Kidney glomerular epithelial cell (primary cell): Measurements from ENCODE around the gene PRR33.
"Not testable (repeated sequence)": the region's sequence is repeated elsewhere in the genome, so short reads cannot be mapped to it uniquely, and the experiment has no call there.

ENCODE experiments used
- DNase-seq: peaks from one replicate; lab custom pipeline; 2025; lab: John Stamatoyannopoulos, UW

The PRR33 gene

DNA sequence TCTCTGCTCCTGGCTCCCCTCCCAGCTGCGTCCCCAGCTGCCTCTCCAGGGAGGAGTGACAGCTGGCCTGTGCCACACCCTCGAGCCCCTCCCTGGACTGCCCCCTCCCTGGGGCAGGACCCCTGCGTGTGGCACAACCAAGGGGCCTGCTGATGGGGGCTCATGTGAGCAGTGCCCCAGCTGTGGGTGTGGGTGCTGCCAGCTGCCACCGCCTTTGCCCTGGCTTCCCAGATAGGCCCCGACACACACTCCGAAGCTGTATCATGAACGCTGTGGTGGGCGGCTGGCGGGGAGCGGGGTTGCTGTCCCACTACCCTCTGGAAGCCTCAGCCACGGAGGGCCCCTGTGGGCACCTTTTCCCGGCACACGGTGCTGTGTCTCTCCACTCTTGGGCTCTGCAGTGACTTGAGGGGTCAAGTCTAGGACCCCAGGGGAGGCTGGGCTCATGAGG lies 15.8 kb downstream of the PRR33 start:
- not testable (repeated sequence) for DNase-seq

DNA sequence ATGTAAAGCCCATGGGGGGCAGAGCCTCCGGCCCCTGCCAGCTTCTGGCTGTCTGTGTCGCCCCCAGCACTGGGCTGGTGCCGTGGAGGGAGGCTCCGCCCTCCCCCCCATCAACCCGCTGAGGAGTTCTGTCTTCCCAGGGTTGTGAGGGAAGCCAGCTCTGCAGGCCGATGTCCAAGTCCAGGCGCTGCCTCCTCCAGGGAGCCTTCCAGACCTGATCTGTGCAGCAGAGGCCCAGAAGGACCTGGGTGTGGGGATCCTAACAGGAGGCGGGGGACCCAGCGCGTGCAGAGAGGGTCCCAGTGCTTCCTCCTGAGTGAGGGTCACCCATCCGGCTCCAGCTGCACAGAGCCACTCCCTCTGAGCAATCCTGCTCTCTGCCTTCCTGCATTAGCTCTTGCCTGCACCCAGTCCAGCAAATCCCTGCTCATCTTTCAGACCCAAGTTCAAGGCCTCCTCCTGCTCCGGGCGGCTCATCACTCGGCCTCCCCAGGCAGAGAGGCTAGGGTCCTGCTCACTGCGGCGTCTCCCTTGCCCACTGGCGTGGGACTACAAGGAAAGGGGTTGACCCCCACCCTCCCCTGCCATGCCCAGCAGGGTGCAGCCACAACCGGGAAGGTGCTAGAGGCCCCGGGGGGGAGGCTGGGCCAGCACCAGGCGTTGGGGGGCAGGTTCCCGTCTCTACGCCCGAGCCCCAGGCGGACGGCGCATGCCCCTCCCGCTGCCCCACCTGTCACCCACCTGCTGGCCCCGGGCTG lies 16.4 kb downstream of the PRR33 start:
- DNase-seq: no peak

DNA sequence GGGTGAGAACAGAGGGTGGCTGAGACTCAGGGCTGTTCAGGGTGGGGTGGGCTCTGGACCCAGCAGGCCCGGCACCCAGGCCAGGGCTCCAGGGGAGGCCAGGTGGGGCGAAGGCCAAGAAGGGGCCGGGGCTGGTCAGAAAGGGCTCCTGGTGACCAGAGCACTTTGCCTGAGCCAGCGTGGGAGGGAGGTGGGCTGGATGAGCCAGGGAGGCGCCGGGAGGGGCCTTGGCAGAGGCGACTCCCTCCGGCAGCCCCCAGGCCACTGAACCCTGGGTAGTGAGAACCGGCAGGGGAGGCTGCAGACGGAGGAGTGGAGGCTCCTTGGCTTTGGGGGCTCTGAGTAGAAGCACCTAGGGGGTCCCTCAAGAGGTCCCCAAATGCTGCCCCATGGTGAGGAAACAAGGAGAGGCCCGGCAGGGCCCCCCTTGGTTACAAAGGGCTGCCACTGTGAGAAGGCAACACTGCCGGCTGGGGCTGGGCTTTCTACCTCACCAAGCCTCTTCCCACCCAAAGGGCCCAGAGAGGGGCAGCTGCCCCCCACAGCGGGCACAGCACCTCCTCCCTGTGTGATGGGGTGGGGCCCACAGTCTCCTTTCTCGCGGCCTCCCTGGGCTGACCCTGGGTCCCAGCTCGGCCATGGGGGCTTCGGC lies 17.1 kb downstream of the PRR33 start:
- DNase-seq: not testable (repeated sequence)

DNA sequence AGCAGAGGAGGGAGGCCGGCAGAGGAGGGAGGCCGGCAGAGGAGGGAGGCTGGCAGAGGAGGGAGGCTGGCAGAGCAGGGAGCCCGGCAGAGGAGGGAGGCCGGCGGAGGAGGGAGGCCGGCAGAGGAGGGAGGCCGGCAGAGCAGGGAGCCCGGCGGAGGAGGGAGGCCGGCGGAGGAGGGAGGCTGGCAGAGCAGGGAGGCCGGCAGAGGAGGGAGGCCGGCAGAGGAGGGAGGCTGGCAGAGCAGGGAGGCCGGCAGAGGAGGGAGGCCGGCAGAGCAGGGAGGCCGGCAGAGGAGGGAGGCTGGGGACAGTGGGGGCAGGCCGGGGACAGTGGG lies 17.9 kb downstream of the PRR33 start:
- not testable (repeated sequence) for DNase-seq

DNA sequence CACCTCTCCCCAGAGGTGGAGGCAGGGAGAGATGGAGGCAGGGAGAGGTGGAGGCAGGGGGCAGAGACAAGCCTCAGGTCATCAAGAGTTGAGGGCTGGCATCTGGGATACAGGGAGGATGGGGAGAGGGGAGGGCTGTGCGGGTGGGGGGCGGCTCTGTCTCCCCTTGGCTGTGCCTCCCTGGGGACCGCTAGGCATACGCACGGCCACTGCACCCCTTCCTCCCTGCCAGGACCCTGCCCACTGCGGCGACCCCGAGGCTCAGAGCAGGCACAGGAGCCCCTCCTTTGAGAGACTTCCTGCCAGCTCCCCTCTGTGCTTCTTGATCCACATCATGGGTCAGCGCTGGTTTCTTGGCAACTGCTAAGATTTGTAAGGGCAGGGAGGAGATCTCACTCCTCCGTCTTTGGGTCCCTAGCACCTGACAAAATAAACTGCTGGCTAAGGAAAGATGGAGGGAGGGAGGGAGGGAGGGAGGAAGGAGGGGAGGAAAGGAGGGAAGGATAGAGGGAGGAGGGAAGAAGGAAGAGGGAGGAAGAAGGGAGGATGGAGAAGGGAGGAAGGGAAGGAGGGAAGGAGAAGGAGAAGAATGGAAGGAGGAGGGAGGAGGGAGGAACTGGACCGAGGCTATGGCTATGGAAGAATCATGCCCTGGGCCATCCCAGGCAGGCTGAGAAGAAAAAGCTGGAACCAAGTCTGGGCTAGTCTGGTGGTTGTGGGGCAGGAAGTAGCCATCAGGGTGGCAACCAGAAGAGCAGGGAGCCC lies 18.5 kb downstream of the PRR33 start:
- peak; percentile 56 for DNase-seq

DNA sequence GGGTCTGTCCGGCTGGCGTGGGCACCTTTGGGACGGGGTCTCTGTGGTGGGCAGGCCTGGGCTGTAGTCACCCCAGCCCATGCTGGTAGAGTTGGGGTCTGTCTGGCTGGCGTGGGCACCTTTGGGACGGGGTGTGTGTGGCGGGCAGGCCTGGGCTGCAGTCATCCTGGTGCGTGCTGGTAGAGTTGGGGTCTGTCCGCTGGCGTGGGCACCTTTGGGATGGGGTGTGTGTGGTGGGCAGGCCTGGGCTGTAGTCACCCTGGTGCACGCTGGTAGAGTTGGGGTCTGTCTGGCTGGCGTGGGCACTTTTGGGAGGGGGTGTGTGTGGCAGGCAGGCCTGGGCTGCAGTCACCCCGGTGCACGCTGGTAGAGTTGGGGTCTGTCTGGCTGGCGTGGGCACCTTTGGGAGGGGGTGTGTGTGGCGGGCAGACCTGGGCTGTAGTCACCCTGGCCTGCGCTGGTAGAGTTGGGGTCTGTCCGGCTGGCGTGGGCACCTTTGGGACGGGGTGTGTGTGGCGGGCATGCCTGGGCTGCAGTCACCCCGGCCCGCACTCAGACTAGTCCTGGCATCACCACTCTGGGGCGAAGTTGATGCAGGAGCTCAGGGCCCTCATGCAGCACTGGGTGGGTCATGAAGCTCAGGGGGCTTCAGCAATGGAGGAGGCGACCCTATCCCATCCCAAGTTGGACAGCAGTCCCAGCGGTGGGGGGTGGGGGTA lies 19.3 kb downstream of the PRR33 start:
- DNase-seq: no peak

DNA sequence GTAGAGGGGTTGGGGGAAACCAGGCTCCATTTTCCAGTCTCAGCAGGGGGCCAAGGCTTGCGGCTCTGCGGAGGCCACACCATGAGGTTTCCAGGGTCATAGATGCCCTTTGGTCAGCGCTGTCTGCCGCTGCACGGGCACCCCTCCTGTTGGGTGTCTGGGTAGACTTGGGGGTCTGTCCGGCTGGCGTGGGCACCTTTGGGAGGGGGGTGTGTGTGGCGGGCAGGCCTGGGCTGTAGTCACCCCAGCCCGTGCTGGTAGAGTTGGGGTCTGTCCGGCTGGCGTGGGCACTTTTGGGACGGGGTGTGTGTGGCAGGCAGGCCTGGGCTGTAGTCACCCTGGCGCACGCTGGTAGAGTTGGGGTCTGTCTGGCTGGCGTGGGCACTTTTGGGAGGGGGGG lies 20.2 kb downstream of the PRR33 start:
- no peak for DNase-seq

DNA sequence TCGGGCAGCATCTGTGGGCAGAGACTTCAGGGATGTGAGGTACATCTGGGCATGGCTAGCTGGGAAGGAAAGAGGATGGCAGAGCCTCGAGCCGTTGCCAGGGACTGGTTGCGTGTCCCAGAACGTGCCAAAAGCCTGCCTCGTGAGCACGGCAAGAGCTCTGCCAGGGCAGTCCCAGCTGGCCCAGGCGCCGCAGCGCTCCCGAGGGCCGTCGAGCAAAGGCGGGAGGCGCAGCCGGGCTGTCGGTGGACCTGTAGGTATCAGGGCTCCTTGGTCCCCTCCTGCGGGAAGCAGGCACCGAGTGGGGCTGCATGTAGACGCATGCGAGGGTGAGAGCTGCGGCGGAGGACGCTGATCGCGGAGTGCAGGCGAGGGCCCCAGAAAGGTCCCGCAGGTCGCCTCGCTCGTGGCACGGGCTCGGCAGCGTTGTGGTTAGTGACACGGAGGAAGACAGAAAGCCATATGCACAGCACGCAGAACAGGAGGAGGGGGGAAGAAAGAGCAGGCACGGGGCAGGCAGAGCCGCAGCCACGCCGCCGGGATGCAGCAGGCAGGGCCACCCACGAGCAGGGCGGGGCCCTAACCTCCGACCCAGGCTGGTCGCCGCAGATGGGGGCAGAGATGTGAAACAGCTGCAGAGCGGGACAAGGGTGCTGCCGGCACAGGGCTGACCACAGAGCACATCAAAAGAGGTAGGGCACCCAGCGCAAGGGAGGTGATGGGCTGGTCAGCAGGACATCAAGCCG lies 20.8 kb downstream of the PRR33 start:
- no peak for DNase-seq

DNA sequence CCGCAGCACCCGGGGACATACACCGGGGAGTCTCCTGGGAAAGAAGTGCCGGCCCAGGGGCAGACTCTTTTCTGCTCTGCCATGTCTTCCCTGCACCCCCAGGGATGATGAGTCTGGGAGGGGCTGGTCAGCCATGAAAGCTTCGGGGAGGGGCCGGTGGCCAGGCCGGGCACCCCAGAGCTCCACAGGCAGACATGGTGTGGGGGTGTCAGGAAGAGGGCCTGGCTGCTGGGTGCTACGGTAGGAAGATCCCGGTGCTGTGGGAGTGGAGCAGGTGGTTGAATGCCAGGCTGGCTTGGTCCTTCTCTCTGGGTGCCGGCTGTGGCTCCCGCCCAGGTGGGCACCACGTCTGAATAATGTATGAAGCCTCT lies 21.4 kb downstream of the PRR33 start:
- no peak for DNase-seq

DNA sequence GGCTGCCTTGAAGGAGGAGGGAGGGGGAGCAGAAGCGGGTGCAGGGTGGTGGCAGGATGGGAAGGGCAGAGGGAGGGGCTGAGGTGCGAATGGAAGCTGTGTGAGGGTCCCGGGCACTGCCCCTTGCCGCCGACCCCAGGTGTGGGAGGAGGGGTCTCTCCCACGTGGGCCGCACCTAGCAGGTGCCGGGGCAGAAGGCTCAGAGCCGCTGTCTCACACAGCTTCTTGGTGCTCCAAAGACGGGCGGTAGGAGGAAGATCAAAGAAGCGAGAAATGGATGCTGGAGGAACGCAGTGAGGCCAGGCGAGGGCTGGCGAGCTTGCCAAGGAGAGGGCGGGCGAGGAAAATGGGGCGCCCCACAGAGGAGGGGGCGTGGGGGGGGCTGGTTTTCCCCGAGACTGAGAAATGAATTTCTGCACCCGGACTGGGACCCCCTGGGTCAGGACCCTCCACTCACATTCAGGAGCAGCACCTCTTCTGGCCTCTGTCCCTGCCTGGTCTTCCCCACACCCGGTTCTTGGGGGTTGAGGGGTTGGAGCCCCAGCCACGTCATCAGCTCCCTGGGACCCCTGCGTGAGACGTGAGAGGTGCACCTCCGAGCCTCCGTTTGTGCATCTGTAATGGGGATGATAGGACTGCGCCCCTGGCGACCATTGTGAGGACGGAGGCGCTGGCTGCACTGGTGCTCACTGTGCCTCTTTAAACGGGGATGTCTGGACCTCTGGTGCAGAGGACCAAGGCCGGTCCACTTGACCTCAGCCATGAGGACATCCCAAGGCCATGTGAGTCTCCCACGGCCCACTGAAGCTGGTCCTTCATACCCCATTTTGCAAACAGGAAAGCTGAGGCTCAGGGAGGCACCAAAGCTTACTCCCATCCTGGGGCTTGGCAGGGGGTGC lies 22.0 kb downstream of the PRR33 start:
- no peak for DNase-seq

DNA sequence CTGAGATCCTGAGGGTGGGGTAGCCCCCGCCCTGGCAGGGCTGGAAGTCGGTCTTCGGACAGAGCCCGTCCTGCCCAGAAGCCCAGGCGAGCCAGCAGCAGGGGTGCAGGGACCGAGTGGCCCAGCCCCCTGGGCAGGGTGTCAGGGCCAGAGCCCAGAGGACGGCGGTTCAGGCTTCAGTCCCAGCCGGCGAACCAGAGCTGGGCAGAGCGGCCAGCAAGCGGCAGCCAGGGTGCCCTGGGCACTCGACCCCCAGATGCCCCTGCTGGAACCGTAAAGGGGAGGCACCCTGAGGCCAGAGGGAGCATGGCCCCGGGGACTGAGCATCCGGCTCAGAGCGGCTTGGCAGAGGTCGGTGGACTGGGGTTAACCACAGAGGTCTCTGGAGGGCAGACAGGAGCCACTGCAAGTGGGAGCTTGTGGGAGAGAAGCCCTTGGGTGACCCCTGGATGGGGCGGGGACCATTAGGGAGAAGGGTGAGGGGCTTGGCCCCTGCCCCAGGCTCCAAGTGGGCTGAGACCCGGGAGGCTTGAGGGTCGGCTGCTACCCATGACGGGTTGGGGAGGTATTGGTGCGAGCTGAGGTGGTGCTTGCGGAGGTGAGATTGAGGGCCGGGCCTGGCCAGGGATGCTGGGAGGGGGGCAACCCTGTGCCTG lies 22.9 kb downstream of the PRR33 start:
- DNase-seq: no peak

DNA sequence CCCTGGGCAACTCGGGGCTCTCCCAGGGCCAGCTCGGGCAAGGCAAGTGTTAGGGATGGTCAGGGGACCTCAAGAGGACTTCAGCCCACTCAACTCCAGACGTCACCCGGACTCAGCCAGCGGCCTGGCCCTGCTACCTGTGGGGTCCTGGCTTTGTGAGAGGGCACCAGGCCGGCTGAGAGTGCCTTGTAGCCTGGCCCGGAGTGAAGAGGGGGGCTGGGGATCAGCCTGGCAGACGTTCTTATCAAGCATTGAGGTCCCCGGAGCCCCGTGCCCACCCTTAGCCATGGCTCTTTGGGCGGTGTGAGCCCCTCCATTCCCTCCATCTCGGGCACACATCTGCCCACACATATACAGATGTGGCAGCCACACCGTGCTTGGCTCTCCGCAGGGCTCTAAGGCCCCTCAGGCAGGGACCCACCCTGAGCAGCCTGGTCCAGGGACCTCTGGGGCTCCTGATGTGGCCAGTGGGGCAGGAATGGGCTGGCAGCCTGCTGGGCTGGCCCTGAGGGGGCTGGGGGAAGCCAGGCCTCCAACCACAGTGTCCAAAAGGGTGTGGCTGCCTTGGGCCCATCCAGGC lies 23.5 kb downstream of the PRR33 start:
- DNase-seq: no peak

DNA sequence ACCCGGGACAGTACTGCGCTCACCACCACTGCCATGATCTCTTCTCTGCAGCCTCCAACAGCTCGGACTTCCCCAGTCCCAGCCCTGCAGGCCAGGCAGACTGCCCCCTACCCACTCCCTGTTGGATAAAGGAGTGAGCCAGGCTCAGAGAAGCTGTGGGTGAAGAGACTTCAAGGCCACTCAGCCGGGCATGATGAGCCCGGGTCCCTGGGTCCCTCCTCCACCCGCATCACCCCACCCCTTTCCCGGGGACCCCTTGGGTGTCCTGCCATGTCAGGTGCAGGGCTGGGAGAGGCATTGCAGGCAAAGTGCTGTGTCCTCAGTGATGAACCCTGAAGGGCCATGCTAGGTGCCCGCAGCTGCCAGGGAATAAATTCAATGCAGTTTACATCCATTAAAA lies 24.3 kb downstream of the PRR33 start:
- no peak for DNase-seq

DNA sequence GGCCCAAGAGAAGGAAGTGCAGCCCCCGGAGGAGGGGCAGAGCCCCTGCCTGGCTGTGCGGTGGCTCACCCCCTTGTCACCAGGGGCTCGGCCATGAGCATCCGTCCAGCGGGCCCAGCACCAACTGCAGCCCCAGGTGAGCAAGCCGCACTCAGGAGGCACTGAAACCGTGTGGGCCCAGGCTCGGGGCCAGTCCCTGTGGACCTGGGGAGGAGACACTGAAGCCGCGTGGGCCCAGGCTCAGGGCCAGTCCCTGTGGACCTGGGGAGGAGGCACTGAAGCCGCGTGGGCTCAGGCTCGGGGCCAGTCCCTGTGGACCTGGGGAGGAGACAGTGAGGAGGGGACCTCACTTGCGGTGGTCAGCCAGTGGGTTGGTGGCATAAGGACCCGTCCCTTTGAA lies 24.9 kb downstream of the PRR33 start:
- no peak for DNase-seq

DNA sequence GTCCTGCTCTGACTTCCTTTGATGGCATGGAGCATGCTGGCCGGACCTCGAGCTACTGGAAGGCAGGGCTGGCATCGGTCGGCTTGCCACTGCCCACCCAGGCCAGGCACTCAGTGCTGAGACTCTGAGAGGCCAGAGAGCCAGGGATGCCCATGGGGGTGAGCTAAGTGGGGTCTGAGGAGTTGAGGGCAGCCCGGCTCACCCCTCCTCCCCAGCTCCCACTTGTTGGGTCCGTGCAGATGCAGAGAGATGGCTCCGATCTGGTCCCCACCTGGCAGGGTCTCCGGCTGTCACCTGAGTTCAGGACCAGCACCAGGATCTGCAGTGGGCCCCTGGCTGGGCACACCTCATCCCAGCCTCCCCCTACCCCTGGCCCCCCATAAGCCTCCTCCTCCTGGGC lies 25.5 kb downstream of the PRR33 start:
- DNase-seq: no peak

DNA sequence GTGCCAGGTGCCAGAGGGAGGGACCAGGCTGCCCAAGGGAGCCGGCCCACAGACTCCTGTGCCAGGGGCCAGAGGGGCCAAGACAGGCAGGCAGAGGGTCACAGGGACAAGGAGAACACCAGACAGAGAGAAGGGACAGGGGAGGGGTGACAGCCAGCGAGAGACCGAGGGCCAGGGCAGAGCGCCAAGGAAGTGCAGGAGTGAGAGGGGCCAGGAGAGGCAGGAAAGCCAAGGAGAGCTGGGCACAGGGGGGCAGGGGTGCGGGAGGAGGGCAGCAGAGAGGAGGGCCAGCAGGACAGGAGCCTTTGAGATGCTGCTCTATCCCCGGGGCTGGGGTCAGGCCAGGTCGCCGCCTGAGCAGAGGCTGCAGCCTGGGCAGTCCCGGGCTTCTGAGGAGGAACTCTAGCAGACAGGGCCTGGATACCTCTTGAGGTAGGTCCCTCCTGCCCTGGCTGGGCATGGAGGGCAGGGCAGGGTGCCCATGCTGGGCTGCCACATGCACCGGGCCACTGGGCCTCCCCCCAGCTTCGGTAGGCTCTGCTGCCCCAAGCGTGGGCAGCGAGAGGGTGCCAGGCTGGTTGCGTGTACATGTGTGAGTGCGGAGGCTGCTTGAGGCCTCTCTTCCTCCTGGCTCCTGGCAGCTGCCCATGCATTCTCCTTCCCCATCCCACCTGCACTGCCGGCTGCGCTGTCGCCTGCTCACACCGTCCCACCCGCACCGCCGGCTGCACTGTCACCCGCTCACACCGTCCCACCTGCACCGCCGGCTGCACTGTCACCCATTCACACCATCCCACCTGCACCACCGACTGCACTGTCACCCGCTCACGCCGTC lies 26.6 kb downstream of the PRR33 start:
- no peak for DNase-seq

DNA sequence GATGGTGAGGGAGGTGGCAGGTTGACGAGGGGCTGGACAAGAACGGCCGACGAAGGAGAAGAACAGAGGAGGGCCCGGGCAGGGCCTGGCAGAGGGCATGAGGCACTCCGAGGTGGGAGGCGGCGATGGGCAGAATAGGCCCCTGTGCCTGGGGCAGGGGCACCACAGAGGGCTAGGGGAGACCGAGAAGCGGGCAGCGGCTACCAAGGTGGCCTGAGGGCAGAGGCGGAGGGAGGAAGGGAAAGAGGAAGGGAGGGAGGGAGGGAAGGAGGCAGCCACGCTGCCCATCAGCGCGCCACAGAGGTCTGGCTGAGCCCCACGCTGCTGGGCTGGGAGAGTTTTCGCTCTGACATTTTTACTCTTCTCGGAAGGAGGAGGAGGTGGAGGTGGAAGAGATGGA lies 27.5 kb downstream of the PRR33 start:
- no peak for DNase-seq

DNA sequence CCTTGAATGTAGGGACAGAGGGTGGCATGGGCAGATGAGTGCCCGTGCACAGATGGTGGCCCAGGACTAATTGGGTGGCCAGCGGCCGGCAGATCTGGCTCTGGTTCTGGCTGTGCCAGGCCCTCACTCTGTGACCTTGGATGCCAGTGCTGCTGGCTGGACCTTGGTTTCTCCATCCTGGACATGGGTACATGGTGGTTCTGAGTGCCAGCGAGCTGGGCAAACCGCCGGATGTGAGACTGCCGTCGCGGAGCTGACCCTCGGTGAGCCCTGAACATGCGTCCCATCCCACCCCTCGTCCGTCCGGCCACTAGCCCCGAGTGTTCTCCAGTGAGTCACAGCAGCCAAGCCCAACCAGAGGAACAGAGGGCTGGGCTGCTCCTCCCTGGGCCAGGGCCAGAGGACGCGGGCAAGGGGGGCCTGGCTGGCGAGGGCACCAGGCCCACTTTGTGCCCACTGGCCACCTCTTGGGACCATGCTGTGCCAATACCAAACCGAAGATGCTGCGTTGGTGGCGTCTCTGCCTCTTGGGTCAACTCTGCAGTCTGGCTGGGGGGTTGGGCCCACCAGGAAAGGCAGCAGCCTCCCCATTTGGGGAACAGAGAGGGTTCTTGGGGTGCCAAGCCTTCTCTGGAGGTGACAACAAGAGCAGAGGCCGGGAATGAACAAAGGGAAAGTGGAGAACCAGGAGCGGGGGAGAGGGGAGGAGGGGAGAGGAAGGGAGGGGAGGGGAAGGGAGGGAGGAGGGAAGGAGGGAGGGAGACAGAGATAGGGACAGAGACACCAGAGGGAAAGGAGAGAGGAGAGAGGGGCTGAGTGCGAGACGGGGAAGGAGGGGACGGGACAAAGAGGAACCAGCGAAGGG lies 28.1 kb downstream of the PRR33 start:
- peak; percentile 78 for DNase-seq
